OCI-LY7 (cell line): Measurements from ENCODE around the gene HOXA3. TPM values are rescaled to one million over a fixed set of nuclear protein-coding genes. Genes with fewer than 3 reads are reported as not detected.

Source experiments
- BruUV-seq: library from RNA; stranded (reverse); fragments of 400-500 nt; replicated peaks from 2 replicates; lab custom pipeline; 2021; lab: Mats Ljungman, UMichigan
- CTCF ChIA-PET: fragments of 300-600 bp; sonication (Branson Sonifier 250); formaldehyde crosslinking; loops from one replicate; lab custom pipeline; 2022; ENCODE audit warnings: antibody characterized with exemption; ENCODE audit not compliant: unreplicated experiment; lab: Charles Lee
- POLR2A ChIA-PET: fragments of 300-600 bp; sonication (Branson Sonifier 250); formaldehyde crosslinking; loops from one replicate; lab custom pipeline; 2022; ENCODE audit warnings: antibody characterized with exemption; lab: Charles Lee
- DNase-seq: peaks from one replicate; pipeline ENCODE4 v3.0.0-alpha.2; 2015; ENCODE audit warnings: low spot score
- H2AFZ ChIP-seq: fragments of 200-600 bp; sonication (generic), shearing (Covaris generic); 2 replicates; pipeline ENCODE4 v1.6.1; 2014; ENCODE audit warnings: mild to moderate bottlenecking, antibody characterized with exemption, low read length, moderate library complexity
- H3K27ac ChIP-seq: fragments of 200-600 bp; sonication (generic); 2 replicates; pipeline ENCODE4 v1.5.1; 2014; ENCODE audit warnings: mixed run types, low read depth, mild to moderate bottlenecking, moderate library complexity, low read length, inconsistent platforms; ENCODE audit not compliant: poor library complexity, severe bottlenecking
- H3K36me3 ChIP-seq: fragments of 200-600 bp; sonication (generic); 2 replicates; pipeline ENCODE4 v1.6.1; 2014; ENCODE audit warnings: mild to moderate bottlenecking, antibody characterized with exemption, low read length, moderate library complexity, mixed read lengths; ENCODE audit not compliant: insufficient read depth
- H3K4me1 ChIP-seq: fragments of 200-600 bp; sonication (generic); 2 replicates; pipeline ENCODE4 v1.5.1; 2014; ENCODE audit warnings: mild to moderate bottlenecking, low read length; ENCODE audit not compliant: insufficient read depth, poor library complexity, severe bottlenecking
- H3K4me2 ChIP-seq: fragments of 200-600 bp; sonication (generic); 2 replicates; pipeline ENCODE4 v1.6.1; 2014; ENCODE audit warnings: mild to moderate bottlenecking, low read length
- H3K4me3 ChIP-seq: fragments of 200-600 bp; sonication (generic); 2 replicates; pipeline ENCODE4 v1.5.1; 2014; ENCODE audit warnings: mild to moderate bottlenecking, low read depth, low read length; ENCODE audit not compliant: poor library complexity, severe bottlenecking
- H3K79me2 ChIP-seq: fragments of 200-600 bp; sonication (generic); 2 replicates; pipeline ENCODE4 v1.6.1; 2016; ENCODE audit warnings: low read depth, mild to moderate bottlenecking, low read length, moderate library complexity, mixed read lengths; ENCODE audit not compliant: insufficient read depth
- H3K9me2 ChIP-seq: fragments of 200-600 bp; sonication (generic); 2 replicates; pipeline ENCODE4 v1.6.1; 2016; ENCODE audit warnings: mild to moderate bottlenecking, low read length, mixed read lengths; ENCODE audit not compliant: insufficient read depth
- H3K9me3 ChIP-seq: fragments of 200-600 bp; sonication (generic); 2 replicates; pipeline ENCODE4 v1.6.1; 2014; ENCODE audit warnings: mild to moderate bottlenecking, mixed run types, low read length, mixed read lengths
- H4K20me1 ChIP-seq: fragments of 200-600 bp; sonication (generic); 2 replicates; pipeline ENCODE4 v1.6.1; 2014; ENCODE audit warnings: mild to moderate bottlenecking, antibody characterized with exemption, low read length, moderate library complexity, mixed read lengths; ENCODE audit not compliant: insufficient read depth
- CTCF ChIP-seq: fragments of 200-600 bp; sonication (generic); conservative IDR thresholded peaks from 2 replicates; pipeline ENCODE4 v1.5.1; 2014; ENCODE audit warnings: mild to moderate bottlenecking, antibody characterized with exemption, low read length, moderate library complexity, mixed read lengths
- EZH2phosphoT487 ChIP-seq: fragments of 200-600 bp; sonication (generic); IDR thresholded peaks from 2 replicates; pipeline ENCODE4 v1.6.1; 2018; ENCODE audit warnings: low read depth, borderline replicate concordance, mild to moderate bottlenecking, mixed run types, antibody characterized with exemption, low read length, moderate library complexity, mixed read lengths
- intact Hi-C: fragments of 100-400 bp; cut with micrococcal nuclease; formaldehyde crosslinking; loops from one replicate; pipeline ENCODE4 v1.10.0; 2022; ENCODE audit not compliant: unreplicated experiment
- total RNA-seq, 2 experiments: library from RNA; depleted of rRNA in 1 of 2; stranded (reverse); fragments of >200 nt in 1 of 2; shearing (Covaris generic) in 1 of 2; gene quantifications; 2 replicates each; pipeline ENCODE4 v1.2.3, GENCODE V29; 2014 to 2022

The HOXA3 gene
- total RNA-seq, 2 experiments from 2014 or later = 0.41 to 2.7 TPM

- Histone ChIP-seq H3K4me3 (peak overlapping the region; percentile 67), H3K9me3 (no peaks in the 10 kb centered on the region), H3K9me2 (no peaks in the 10 kb centered on the region), H3K79me2 (no peaks in the 10 kb centered on the region), H3K36me3 (no peaks in the 10 kb centered on the region), H3K27ac (no peak overlapping the region), H4K20me1 (no peaks in the 10 kb centered on the region), H3K4me1 (peaks cover 20% of the 10 kb centered on the region), H2AFZ (peak overlapping the region; percentile 90), H3K4me2 (peak overlapping the region; percentile 77)
- DNase-seq = no peak
- intact Hi-C loops = loop anchor here (2.0 to 5.0 kb wide), 3 partner anchors 307 to 658 kb away; no protein-coding TSS in a partner anchor
- CTCF ChIA-PET = no interaction called here
- BruUV-seq = no TSS peak
- no peak for TF ChIP-seq CTCF
- POLR2A ChIA-PET = interaction anchor here (0.7 kb wide), 2 partner anchors 9 to 33 kb away, joined by 3 read pairs; no protein-coding TSS in a partner anchor
Measured at GRCh38 chr7:27160145-27160545, 7.8 kb upstream of the HOXA3 start.

- no peaks in the 10 kb centered on the region for H4K20me1 ChIP-seq
- no peak overlapping the region for H3K4me3 ChIP-seq
- CTCF ChIA-PET = no interaction called here
- no peak overlapping the region for H3K27ac ChIP-seq
- no peaks in the 10 kb centered on the region for H3K9me2 ChIP-seq
- TF ChIP-seq CTCF = no peak
- no peak for TF ChIP-seq EZH2phosphoT487
- POLR2A ChIA-PET = interaction anchor here (0.6 to 1.1 kb wide), 3 partner anchors 9 to 762 kb away, joined by 3 to 4 read pairs (median 3); no protein-coding TSS in a partner anchor
- H3K36me3 ChIP-seq = no peaks in the 10 kb centered on the region
- peak overlapping the region; percentile 90; the same call in 1 of the 2 replicates for H2AFZ ChIP-seq
- intact Hi-C loops = loop anchor here (2.0 to 10.0 kb wide), 4 partner anchors 307 to 1265 kb away; no protein-coding TSS in a partner anchor
- no peak for DNase-seq
- BruUV-seq = no TSS peak
- peak overlapping the region; percentile 77; the same call in 1 of the 2 replicates for H3K4me2 ChIP-seq
- H3K4me1 ChIP-seq = peaks cover 26% of the 10 kb centered on the region
- no peaks in the 10 kb centered on the region for H3K79me2 ChIP-seq
- H3K9me3 ChIP-seq = no peaks in the 10 kb centered on the region
Measured at GRCh38 chr7:27159266-27160144, 7.1 kb upstream of the HOXA3 start.
